Measurements from ENCODE around the gene CCNE1. TPM values are rescaled to one million over a fixed set of nuclear protein-coding genes. Genes with fewer than 3 reads are reported as not detected.

The CCNE1 gene
- total RNA-seq, 1 donor from 2014 or later: 14.7 TPM

GRCh38 chr19:29805031-29805965 lies 6.5 kb upstream of the CCNE1 start:
- no peak for TF ChIP-seq CTCF (IDR thresholded peaks at IDR 0.05; ENCODE audit: unreplicated experiment)
- no peaks in the 10 kb centered on the region for H3K36me3 Mint-ChIP-seq
- H3K27ac Mint-ChIP-seq: no peak overlapping the region
- no peaks in the 10 kb centered on the region for H3K9me3 Mint-ChIP-seq
- no peak for DNase-seq (ENCODE audit: low spot score in 2 of 2, unreplicated experiment in 2 of 2)
- H3K4me3 Mint-ChIP-seq: no peak overlapping the region
- H3K27me3 Mint-ChIP-seq (ENCODE audit: low read depth): no peaks in the 10 kb centered on the region
- H3K4me1 Mint-ChIP-seq: peaks cover 2% of the 10 kb centered on the region

GRCh38 chr19:29806098-29806866 lies 5.5 kb upstream of the CCNE1 start:
- no peaks in the 10 kb centered on the region for H3K27me3 Mint-ChIP-seq (ENCODE audit: low read depth)
- H3K27ac Mint-ChIP-seq: no peak overlapping the region
- H3K36me3 Mint-ChIP-seq: no peaks in the 10 kb centered on the region
- no peaks in the 10 kb centered on the region for H3K9me3 Mint-ChIP-seq
- peaks cover 6% of the 10 kb centered on the region for H3K4me1 Mint-ChIP-seq
- no peak for DNase-seq (ENCODE audit: low spot score in 2 of 2, unreplicated experiment in 2 of 2)
- no peak for TF ChIP-seq CTCF (IDR thresholded peaks at IDR 0.05; ENCODE audit: unreplicated experiment)
- no peak overlapping the region for H3K4me3 Mint-ChIP-seq

GRCh38 chr19:29807178-29807577 lies 4.6 kb upstream of the CCNE1 start:
- H3K27ac Mint-ChIP-seq: no peak overlapping the region
- peaks cover 6% of the 10 kb centered on the region for H3K4me1 Mint-ChIP-seq
- DNase-seq (ENCODE audit: low spot score in 2 of 2, unreplicated experiment in 2 of 2): no peak
- no peak overlapping the region for H3K4me3 Mint-ChIP-seq
- no peaks in the 10 kb centered on the region for H3K9me3 Mint-ChIP-seq
- H3K27me3 Mint-ChIP-seq (ENCODE audit: low read depth): no peaks in the 10 kb centered on the region
- no peak for TF ChIP-seq CTCF (IDR thresholded peaks at IDR 0.05; ENCODE audit: unreplicated experiment)
- H3K36me3 Mint-ChIP-seq: no peaks in the 10 kb centered on the region

GRCh38 chr19:29807870-29808405 lies 3.9 kb upstream of the CCNE1 start:
- Mint-ChIP-seq H3K36me3 (no peaks in the 10 kb centered on the region), H3K4me3 (no peak overlapping the region), H3K4me1 (peaks cover 9% of the 10 kb centered on the region), H3K27me3 (ENCODE audit: low read depth) (no peaks in the 10 kb centered on the region), H3K9me3 (no peaks in the 10 kb centered on the region), H3K27ac (no peak overlapping the region)
- no peak for DNase-seq (ENCODE audit: low spot score in 2 of 2, unreplicated experiment in 2 of 2)
- no peak for TF ChIP-seq CTCF (IDR thresholded peaks at IDR 0.05; ENCODE audit: unreplicated experiment)

- peaks cover 13% of the 10 kb centered on the region for H3K4me1 Mint-ChIP-seq
- TF ChIP-seq CTCF (IDR thresholded peaks at IDR 0.05; ENCODE audit: unreplicated experiment): no peak
- H3K4me3 Mint-ChIP-seq: peak overlapping the region; percentile 67
- DNase-seq (ENCODE audit: low spot score in 2 of 2, unreplicated experiment in 2 of 2): no peak
- H3K27ac Mint-ChIP-seq: no peak overlapping the region
- no peaks in the 10 kb centered on the region for H3K36me3 Mint-ChIP-seq
- no peaks in the 10 kb centered on the region for H3K27me3 Mint-ChIP-seq (ENCODE audit: low read depth)
- H3K9me3 Mint-ChIP-seq: no peaks in the 10 kb centered on the region
These were observed 1.8 kb upstream of the CCNE1 start for GRCh38 chr19:29809795-29810503.

Measured in mesothelial cell of epicardium (in vitro differentiated cells).